HG03095 (cell line): ENCODE results near the gene SULT2B1.

Experiments
- ATAC-seq: cut with Tn5 transposase; IDR thresholded peaks from one replicate; pipeline ENCODE4 v1.9.1; 2021; ENCODE audit warnings: moderate library complexity; ENCODE audit not compliant: unreplicated experiment

The SULT2B1 gene

GRCh38 chr19:48646722-48647216 is 94.8 kb downstream of the SULT2B1 start:
- no peak for ATAC-seq

- no peak for ATAC-seq
Observed at GRCh38 chr19:48648134-48648533, 96.2 kb downstream of the SULT2B1 start.
